Activated T-helper 1 cell treated with Interleukin-2 at 50 U/mL for 16 hours (primary cell): ENCODE measurements around the gene CASP12.

Source experiments
- DNase-seq: peaks from one replicate; pipeline ENCODE4 v3.0.0-alpha.2; 2020; ENCODE audit warnings: low read depth

CASP12 gene

DNA sequence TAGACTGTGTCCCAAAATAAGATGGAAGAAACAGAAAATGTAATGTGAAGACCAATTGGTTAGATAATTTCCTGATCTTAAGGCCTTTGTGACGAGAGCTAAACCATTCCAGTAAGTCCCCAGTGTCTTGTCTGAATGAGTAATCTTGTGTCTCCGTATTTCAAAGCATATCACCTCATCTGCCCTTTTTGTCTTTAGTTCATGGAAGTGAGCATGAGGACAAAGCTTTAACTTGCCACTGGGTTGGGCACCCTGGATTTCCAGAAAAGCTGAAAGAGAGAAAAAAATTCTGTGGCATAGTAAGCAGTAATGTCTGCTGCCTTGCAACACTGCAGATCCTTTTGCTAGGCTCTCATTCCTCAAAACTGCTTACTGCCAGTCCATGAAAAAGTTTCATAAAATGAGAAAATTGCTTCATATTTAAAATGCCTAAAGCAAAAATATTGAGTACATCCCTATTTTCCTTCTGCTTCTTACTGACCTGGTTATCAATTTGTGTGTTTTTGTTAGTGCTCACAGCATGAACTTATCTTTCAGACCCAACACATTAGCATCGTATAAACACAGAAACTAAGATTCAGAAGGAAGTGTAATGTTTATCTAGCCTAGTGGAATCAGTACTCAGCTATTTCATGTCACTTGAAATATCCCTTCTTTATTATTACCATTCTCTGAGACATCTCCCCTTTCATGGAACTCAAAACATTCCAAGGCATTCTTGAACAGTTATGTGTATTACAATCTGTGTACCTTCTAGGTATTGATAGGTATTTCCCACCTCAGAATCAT is 5.3 kb downstream of the CASP12 start:
- no peak for DNase-seq

DNA sequence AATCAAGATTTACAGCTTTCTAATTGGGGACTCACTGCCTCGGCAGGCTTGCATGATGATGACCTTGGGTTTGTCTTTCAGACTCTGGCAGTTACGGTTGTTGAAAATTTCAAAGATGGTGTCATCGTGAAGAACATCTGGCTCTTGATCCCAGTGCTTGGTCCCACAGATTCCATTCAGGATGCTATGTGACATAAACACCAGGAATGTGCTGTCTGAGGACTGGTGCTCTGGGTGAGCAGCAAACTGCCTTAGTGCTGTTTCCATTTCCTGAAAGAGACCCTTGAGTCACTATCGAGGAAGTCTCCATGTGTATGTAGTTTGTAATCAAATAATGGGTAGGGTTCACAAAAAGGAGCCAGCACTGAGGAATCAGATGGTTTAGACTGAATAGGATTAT is 7.1 kb downstream of the CASP12 start:
- DNase-seq: no peak

DNA sequence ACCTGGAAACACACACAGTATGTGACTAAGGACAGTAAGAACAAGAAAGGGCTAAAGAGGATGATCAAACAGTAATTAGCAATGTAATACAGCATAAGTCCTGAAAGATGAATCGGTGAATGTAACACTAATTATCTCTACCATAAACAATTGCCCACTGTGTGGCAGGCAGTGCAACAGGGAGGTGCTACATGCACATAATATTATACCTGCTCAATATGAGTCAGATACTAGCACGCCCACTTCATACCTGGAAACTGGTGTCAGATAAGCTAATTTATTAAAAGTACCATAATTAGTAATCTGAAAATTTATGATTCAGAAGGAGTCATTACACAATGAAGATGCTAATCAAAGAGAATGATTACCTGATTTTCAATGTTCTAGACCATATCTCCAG is 14.9 kb downstream of the CASP12 start:
- DNase-seq: no peak

DNA sequence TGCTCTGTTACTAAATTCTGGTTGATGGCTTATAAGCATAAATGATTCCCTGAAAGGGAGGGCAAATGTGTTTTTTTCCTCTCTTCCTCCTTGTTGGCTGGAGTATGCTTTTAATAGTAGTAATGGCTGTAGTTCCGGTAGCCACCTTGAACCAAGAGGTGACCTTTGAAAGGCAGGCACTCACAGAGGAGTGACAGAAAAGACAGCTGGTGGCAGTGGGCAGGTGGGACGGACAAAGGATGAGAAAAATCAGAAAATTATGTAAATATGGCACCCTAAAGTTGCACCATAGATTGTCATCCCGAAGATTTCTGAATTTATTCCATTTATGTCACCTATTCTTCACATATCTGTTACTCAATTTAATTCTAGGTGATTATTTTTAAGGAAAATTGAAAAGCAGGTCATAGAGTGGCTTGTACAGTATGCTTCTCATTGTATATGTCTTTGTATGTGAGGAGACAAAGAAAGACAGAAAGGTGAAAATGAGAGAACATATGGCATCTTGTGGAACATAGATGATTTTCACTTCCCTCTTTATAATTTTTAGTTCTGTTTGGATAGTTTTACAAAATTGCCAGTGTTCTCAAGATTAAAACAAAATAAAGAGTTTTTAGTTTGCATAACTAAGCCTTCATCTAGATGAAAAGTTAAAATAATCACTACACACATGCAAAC is 17.0 kb downstream of the CASP12 start:
- DNase-seq: no peak

DNA sequence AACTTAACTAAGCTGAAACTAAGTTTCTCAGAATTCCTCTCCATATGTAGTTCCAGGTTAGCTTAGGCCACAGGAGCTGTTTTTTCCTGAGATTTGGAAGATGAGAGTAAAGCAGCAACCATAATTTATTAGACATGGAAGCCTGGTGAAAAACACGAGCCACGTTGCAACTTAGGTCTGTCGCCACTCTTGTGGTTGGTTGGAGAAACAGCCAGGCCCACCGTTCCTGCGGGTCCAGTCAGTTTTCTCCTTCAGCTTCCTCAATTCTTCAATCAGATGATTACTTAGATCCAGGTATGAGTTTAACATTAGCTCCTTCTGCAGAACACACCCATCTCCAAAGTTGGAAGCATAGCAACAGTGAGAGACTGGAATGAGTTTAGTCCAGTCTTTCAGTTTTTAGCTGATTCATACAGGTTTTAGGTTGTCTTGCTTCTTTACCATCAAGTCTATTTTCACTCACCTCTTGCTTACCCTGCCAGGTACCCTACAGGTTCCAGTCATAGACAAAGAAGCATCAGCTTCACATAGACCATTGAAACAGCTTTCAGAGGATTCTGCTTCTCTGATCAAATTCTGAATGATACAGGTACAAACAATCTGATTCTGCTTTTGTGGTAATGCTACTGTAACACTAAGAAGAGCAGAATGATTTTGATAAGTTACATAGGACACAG is 18.6 kb downstream of the CASP12 start:
- DNase-seq: no peak

DNA sequence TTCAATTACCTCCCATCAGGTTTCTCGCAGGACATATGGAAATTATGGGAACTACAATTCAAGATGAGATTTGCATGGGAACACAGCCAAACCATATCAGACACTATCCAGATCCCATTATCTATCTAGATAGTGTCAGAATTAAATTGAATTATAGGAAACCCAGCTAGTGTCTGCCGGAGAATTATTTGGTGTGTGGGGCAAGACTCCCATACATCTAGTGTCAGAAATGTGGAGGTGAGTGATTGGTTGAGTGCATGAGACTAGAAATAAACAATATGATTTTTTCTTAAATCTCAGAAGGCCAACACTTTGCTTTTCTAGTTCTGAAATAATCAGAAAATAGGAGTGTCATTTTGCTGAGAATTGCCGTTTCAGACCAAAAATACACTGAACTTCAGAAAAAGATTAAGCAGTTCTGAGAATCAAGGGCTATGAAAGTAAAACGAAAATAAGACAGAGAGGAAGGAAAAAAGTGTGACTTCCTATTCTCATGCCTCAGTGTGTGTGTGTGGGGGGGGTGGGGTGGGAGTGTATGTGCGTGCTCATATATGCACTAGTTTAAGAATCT is 21.3 kb downstream of the CASP12 start:
- no peak for DNase-seq

DNA sequence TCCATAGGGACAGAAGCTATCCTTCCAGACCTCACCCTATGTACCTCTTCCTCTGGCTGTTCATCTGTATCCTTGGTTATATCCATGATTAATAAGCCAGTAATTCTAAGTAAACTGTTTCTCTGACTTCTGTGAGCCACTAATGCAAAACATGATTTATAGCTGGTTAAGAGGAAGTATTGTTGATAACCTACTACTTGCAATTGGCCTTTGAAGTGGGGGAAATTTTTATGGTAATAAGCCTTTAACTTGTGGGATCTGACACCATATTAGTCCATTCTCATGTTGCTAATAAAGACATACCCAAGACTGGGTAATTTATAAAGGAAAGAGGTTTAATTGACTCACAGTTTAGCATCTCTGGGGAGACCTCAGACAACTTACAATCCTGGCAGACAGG is 21.9 kb downstream of the CASP12 start:
- no peak for DNase-seq

DNA sequence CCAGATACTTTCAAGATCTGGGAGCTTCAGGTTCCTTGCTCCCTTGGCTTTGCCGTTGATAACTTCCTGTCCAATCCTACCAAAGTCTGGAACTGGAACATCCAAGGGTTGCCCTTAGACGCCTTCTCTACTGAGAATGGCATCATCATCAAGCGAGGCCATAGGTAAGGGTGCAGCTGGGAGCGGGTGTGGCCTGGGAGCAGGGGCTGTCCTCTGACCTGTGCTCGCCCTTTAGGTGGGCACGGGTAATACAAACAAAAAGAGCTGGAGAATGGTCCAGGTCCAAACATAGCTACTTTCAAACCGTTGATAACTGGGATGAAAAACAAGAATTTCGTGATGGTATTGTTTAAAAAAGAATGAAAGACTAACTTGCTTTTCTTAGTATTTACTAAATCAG is 25.0 kb downstream of the CASP12 start:
- DNase-seq: no peak

DNA sequence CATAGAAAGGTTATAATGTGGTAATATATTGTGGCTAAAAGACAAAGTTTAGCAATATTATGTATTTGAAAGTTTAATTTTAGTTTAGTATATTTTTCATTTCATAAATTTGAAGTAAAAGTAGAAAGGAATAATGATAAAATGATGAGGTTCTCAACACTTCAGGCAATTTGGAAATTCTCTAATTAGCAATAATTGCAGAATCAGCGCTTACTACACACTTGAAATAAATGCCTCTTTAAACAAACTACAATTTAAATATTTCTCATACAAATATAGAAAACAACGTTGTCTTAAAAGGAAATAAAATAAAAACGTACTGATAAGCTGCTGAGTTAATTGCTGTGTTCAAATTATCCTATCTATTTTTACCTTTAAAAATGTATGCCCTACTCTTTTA is 25.9 kb downstream of the CASP12 start:
- no peak for DNase-seq

DNA sequence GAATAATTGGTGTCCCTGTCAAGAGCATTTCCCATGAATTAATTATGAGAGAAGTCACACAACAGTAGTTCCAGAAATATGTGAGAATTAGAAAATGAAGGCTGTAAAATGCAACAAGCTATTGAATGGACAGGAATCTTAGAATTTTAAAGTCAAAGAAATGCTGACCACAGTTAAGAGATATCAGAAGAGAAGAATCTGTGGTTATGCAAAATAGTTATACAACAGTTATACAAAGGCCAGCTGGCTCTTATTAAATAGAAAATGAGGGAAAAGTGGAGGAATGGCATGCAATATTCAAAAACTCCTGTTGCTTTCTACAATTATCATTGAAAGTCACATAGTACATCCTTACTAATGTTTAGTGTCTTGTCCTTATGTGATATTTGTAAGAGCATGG is 27.4 kb downstream of the CASP12 start:
- no peak for DNase-seq

DNA sequence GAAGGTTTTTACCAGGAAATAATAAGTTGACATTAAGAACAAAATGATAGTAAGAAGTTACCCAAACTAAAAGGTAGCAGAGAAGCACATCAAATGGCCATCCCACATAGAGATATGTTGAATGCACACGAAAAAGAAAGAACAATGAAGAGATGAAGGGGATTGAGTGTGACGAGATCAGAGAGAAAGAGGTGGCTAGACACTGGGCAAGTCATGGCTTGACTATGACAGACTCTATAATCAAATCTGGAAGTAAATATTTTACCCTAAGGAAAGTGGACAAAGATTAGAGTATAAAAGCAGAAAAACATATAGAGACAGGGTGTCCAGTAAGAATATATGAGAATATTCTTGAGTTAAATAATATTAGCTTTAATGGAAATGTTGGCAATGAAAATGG is 31.4 kb downstream of the CASP12 start:
- DNase-seq: no peak

DNA sequence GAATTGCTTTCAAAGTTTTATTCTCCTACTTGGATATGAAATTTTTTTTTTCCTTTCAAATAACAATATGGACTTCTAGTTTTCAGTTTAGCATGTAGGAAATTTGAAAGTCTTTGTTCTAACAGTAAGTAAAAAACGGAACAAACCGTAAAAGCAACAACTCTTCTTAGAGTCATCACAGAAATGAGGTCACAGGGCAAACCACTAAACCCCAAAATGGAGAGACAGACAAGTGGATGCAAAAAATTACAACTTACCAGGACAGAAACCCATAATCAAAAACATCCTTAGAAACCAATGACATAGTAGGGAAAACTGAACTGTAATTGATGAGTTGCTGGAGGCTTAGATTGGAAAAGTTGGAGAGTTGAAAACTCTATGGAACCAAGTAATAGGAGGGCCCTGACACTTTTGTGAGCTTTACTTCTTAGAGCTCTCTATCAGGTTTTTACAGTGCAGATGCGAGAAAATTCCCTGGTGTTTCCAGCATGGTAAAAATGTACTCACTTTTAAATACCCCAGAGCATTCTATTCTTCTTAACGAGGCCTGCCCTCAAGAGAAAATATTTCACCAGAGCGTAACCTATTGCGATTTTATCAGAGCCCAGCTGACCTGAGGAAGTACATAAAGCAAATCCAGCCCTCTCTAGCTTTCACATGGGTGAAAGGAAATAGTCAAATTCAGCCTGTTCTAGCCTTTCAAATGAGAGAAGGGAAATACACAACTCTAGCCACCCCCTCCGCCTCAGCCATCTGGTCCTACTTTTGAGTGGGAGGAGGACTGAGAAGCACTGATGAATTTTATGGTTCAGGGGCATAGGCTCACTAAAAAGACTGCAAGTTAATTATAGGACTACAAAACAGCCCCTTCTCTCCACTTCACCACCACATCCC is 39.1 kb downstream of the CASP12 start:
- DNase-seq: no peak

DNA sequence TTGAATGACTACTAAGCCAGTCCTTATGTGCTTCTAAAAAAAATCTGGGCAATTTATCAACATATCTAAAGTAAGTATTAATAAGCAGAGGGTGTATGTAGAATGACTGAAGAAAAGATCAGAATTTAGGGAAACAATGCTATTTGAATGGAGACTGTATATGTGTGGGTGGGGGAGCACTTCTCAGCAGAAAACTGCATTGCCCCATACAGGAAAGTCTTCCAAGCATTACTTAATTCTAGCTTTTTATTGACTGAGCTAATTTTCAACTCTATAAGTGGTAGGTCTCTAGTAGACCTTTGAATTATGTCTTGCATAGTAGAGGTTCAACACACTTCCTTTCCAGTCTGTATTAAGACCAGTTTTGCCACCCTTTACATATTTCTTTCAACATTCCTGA is 41.7 kb downstream of the CASP12 start:
- DNase-seq: no peak

DNA sequence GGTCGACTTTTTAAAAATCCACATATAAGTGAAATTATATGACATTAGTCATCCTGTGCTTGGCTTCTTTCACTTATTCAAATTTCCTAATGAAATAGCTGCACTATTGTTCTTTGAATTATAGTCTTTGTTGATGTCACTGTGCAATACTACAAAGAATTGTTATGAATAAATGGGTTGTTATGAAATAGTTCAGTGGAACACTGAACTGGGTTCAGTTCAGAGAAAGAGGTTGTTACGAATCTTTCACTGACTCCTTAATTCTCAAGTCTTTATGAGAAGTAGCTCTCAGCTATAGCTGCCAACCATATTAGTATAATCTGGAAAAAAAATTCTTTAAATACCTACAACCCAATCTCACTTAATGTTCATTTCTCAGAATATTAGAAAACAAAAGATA is 42.3 kb downstream of the CASP12 start:
- no peak for DNase-seq

DNA sequence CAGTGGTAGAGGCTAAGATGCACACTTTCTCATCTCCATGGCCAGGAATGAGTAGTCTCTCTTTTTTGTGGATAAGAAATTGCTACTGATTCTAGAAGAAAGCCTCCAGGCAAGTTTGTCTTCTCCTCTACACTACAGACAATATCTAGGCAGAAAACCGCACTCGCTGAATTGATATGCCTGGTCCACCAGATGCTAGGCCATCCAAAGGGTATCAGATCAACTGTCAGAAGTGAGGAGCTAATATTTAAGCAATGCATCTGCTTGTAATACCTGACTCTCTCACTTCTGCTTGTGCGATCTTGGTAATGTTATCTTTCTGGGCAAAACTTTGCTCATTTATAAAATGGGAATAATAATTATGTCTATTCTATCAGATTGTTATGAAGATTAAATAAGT is 45.0 kb downstream of the CASP12 start:
- no peak for DNase-seq

DNA sequence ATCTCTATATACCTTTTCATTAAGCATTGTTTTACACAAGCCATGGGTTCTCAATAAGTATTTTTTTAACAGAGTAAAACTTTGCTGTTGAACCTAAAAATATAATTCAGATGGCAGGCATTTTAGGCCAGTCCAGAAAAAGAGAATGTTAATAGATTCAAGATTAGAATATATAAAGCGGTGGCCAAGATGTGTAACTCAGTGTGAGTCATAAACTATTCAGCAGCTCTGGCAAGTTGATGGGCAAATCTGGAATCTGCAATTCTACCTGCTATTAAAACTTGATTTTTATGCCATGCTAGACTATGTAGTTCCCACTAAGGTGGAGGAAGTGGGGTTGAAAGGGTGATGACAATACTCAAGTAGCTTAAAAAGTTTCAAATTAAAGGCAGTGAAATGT is 45.4 kb downstream of the CASP12 start:
- DNase-seq: no peak

DNA sequence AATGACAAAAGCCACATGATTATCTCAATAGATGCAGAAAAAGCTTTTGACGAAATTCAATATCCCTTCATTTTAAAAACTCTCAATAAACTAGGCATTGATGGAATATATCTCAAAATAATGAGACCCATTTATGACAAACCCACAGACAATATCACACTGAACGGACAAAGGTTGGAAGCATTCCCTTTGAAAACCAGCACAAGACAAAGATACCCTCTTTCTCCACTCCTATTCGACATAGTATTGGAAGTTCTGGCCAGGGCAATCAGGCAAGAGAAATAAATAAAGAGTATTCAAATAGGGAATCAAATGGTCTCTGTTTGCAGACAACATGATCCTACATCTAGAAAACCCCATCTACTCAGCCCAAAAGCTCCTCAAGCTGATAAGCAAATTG is 52.0 kb downstream of the CASP12 start:
- DNase-seq: no peak

DNA sequence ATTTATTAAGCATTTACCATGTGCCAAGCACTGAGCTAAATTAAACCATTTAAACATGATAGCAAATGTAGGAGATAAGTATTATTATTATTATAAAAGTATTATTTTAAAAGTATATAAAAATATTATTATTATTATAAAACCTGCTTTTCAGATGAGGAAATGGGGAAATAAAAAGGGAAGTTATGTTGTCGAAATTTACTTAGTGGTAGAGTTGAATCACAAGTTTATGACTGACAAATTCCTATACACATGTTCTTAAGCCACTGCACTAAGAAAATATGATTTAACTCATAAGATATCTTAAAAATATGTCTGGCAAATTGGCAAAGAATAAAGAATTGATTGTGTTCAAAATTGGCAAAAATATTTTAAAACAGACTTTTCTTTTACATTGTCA is 53.8 kb downstream of the CASP12 start:
- no peak for DNase-seq

DNA sequence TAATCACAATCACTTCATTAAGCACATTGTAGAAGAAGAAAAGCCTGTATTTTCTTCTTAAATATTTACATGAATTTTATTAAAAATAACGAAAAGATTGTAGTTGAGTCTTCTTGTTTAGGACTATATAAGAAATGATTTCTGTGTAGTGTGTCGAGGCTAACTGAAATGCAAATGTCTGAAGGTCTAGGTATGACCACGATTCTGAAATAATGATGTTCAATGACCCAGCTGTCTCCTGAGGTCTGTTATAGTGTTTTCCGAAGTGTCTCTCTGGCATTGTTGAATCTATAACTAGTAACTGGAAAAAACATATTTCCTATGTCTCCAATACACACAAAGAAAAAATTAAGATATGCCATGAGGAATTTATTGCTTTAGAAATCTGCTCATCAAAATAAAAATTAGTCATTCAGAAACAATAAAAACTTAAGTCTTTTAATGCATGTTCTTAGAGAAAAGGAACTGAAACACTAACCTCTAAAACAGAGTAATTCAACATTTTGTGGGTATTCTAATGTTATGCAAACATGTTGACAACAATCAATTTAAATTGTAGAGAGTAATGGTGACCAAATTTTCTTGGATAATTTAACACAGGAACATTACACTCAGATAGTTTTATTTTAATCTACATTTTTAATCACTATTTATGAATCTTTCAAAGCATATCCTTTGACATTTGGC is 55.0 kb downstream of the CASP12 start:
- no peak for DNase-seq

DNA sequence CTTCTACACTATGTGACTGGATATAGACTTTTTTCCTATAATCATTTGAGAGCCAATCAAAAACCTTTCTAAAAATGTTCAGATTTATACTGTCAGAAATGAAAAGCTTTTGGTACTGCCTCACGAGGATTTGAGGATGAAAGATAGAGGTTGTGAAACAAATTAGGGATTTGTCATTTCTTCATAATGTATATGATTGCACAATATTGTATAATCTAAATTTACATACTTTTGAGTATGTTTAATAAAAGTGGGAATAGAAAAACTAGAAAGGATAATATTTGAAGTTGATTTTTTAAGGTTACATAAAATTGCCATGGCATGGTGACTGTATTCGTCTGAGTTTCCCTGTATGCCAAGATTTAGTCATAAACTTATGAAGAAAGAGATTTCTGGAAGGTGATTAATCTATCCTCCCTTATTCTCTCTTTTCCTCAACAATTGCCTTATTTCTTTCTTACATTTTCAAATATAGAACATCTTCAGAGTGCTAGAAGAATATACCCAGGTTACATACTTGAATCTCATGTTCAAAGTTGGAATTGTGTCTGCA is 56.2 kb downstream of the CASP12 start:
- no peak for DNase-seq

DNA sequence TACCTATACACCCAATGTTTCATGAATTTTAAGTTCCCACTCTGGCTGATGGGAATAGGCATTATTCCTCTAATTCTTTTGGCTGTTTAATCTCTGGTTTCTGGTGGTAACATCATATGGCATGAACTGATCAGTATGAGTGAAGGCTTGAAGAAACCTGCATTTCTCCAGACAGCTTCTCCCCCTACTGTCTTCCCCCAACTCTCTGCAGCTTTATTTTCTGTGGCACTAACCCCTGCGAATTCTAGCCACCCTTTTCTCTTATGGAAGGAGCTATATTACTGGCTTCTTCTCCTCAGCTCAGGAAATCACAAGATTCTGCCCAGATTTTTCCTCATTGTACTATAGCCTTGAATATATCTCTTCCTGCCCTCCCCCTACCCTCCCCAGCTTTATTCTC is 57.1 kb downstream of the CASP12 start:
- DNase-seq: no peak
